Type B pancreatic cell (in vitro differentiated cells): ENCODE data around the gene KLF13. TPM values are rescaled to one million over a fixed set of nuclear protein-coding genes. Genes with fewer than 3 reads are reported as not detected.

ENCODE experiments used
- DNase-seq: peaks from one replicate; pipeline ENCODE4 v3.0.0; 2021; ENCODE audit warnings: mixed read lengths; ENCODE audit not compliant: unreplicated experiment; ENCODE audit errors: extremely low spot score
- H3K27ac Mint-ChIP-seq: 2 replicates; pipeline ENCODE4 v1.8.0; 2021; ENCODE audit warnings: mild to moderate bottlenecking, mixed read lengths
- H3K27me3 Mint-ChIP-seq: 2 replicates; pipeline ENCODE4 v1.8.0; 2021; ENCODE audit warnings: mixed read lengths
- H3K36me3 Mint-ChIP-seq: 2 replicates; pipeline ENCODE4 v1.8.0; 2021; ENCODE audit warnings: mixed read lengths
- H3K4me1 Mint-ChIP-seq: one replicate; pipeline ENCODE4 v1.8.0; 2021; ENCODE audit warnings: mixed read lengths; ENCODE audit not compliant: unreplicated experiment
- H3K4me3 Mint-ChIP-seq: 2 replicates; pipeline ENCODE4 v1.8.0; 2021; ENCODE audit warnings: mild to moderate bottlenecking, mixed read lengths
- H3K9me3 Mint-ChIP-seq: 2 replicates; pipeline ENCODE4 v1.8.0; 2021; ENCODE audit warnings: mixed read lengths
- CTCF ChIP-seq: fragments of 200-600 bp; sonication (generic); conservative IDR thresholded peaks from 2 replicates; pipeline ENCODE4 v1.5.0; 2021; ENCODE audit warnings: antibody characterized with exemption, mild to moderate bottlenecking
- total RNA-seq: library from RNA; stranded (reverse); gene quantifications from 2 replicates; pipeline ENCODE4 v1.2.1, GENCODE V29; 2021; ENCODE audit warnings: low replicate concordance

KLF13 gene
- total RNA-seq, 1 donor from 2014 or later: 38.6 TPM

GRCh38 chr15:31321418-31321817, 5.2 kb upstream of the KLF13 start:
- H3K9me3 Mint-ChIP-seq: no peaks in the 10 kb centered on the region
- H3K36me3 Mint-ChIP-seq: no peaks in the 10 kb centered on the region
- no peak overlapping the region for H3K4me3 Mint-ChIP-seq
- H3K27me3 Mint-ChIP-seq: peaks cover 5% of the 10 kb centered on the region
- DNase-seq: no peak
- H3K27ac Mint-ChIP-seq: no peak overlapping the region
- peaks cover 18% of the 10 kb centered on the region for H3K4me1 Mint-ChIP-seq
- no peak for TF ChIP-seq CTCF

- no peak for TF ChIP-seq CTCF
- Mint-ChIP-seq H3K4me3 (no peak overlapping the region), H3K27me3 (peaks cover 5% of the 10 kb centered on the region)
Measured at GRCh38 chr15:31322504-31322903, 4.1 kb upstream of the KLF13 start.

DNA sequence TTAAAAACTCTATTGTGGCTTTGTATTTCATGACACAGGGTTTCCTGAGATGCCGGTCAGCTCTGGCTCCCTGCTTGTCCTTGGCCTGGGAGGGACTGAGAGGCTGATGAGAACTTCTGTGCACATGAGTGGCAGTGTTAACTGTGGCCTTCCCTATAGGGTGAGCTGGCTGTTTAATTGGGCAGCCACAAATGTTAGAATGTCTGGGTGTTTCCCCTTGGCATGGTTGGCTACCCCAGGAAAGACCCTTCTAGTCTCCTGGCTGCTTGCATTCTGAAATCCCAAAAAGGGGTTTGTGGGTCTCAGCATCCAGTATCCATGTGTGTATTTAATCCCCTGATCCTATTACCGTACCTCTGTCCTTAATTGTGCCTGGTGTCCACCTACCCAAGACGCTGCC, 3.0 kb upstream of the KLF13 start:
- Mint-ChIP-seq H3K36me3 (no peaks in the 10 kb centered on the region), H3K27ac (no peak overlapping the region), H3K4me1 (peaks cover 5% of the 10 kb centered on the region), H3K27me3 (peaks cover 5% of the 10 kb centered on the region), H3K9me3 (no peaks in the 10 kb centered on the region), H3K4me3 (no peak overlapping the region)
- no peak for DNase-seq
- TF ChIP-seq CTCF: no peak

More at GRCh38 chr15:31322504-31322903, 4.1 kb upstream of the KLF13 start:
- Mint-ChIP-seq H3K9me3 (no peaks in the 10 kb centered on the region), H3K27ac (no peak overlapping the region), H3K4me1 (peaks cover 11% of the 10 kb centered on the region), H3K36me3 (no peaks in the 10 kb centered on the region)
- DNase-seq: no peak

DNA sequence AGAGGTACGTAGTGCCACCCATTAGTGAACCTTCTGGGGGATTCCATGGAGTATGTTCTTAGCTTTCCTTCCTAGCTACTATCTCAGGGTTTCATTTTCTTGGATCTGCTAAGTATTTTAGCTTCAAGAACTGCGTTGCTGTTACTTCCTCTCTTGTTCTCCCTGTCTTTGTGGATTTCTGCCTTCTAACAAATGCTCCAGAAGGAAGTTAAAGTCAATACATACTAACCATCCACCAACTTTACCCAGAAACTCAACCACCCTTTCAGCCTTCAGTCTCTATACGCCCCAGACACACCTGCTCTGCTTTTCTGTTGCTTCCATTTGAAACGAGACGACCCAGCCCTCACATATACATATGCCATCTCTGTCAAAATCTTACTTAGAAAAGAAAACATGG, 2.4 kb upstream of the KLF13 start:
- peak overlapping the region; percentile 88 for H3K27ac Mint-ChIP-seq
- peaks cover 5% of the 10 kb centered on the region for H3K27me3 Mint-ChIP-seq
- no peak for DNase-seq
- peaks cover 9% of the 10 kb centered on the region for H3K4me1 Mint-ChIP-seq
- no peaks in the 10 kb centered on the region for H3K9me3 Mint-ChIP-seq
- no peaks in the 10 kb centered on the region for H3K36me3 Mint-ChIP-seq
- H3K4me3 Mint-ChIP-seq: peak overlapping the region; percentile 89
- TF ChIP-seq CTCF: no peak

GRCh38 chr15:31324806-31325594, 1.6 kb upstream of the KLF13 start:
- TF ChIP-seq CTCF: no peak
- Mint-ChIP-seq H3K27ac (peak overlapping the region; percentile 88), H3K9me3 (no peaks in the 10 kb centered on the region), H3K4me1 (peaks cover 14% of the 10 kb centered on the region), H3K4me3 (peak overlapping the region; percentile 89), H3K27me3 (peaks cover 5% of the 10 kb centered on the region), H3K36me3 (no peaks in the 10 kb centered on the region)
- DNase-seq: no peak
